ENCODE data around the gene KIF21A. TPM values are rescaled to one million over a fixed set of nuclear protein-coding genes. Genes with fewer than 3 reads are reported as not detected.

KIF21A gene
- total RNA-seq, 2 experiments from 2014 or later, result 28.5 to 30.5 TPM

Other genes with a start within 250 kb of the KIF21A start
- gene ABCD2, start 176.7 kb upstream of the KIF21A start, total RNA-seq, result 1 to 10 TPM; 4.8 to 5.0 TPM